GM23248 (cell line): ENCODE measurements around the gene RNF213. TPM values are rescaled to one million over a fixed set of nuclear protein-coding genes. Genes with fewer than 3 reads are reported as not detected.

Experiments
- DNase-seq: peaks from one replicate; pipeline ENCODE4 v3.0.0-alpha.2; 2015
- H2AFZ ChIP-seq: fragments of 200-600 bp; sonication (generic); 2 replicates; pipeline ENCODE4 v1.6.1; 2016; ENCODE audit warnings: antibody characterized with exemption
- H3F3A ChIP-seq: fragments of 200-600 bp; sonication (generic); 2 replicates; pipeline ENCODE4 v1.6.1; 2016; ENCODE audit warnings: mild to moderate bottlenecking, antibody characterized with exemption, mixed run types; ENCODE audit not compliant: insufficient read depth
- H3K27ac ChIP-seq: fragments of 200-600 bp; sonication (generic); 2 replicates; pipeline ENCODE4 v1.5.1; 2016; ENCODE audit warnings: mild to moderate bottlenecking
- H3K27me3 ChIP-seq: fragments of 200-600 bp; sonication (generic); replicated peaks from 2 replicates; pipeline ENCODE4 v1.6.1; 2016; ENCODE audit warnings: mild to moderate bottlenecking; ENCODE audit not compliant: insufficient read depth
- H3K36me3 ChIP-seq: fragments of 200-600 bp; sonication (generic); 2 replicates; pipeline ENCODE4 v1.6.1; 2016; ENCODE audit warnings: low read depth, mild to moderate bottlenecking
- H3K4me1 ChIP-seq: fragments of 200-600 bp; sonication (generic); 2 replicates; pipeline ENCODE4 v1.6.1; 2016; ENCODE audit warnings: mild to moderate bottlenecking; ENCODE audit not compliant: insufficient read depth
- H3K4me2 ChIP-seq: fragments of 200-600 bp; sonication (generic); one replicate; pipeline ENCODE4 v1.6.1; 2016; ENCODE audit warnings: mild to moderate bottlenecking; ENCODE audit not compliant: unreplicated experiment
- H3K4me3 ChIP-seq: fragments of 200-600 bp; sonication (generic); 2 replicates; pipeline ENCODE4 v1.5.1; 2016; ENCODE audit warnings: mild to moderate bottlenecking
- H3K79me2 ChIP-seq: fragments of 200-600 bp; sonication (generic); 2 replicates; pipeline ENCODE4 v1.6.1; 2016; ENCODE audit warnings: mild to moderate bottlenecking; ENCODE audit not compliant: insufficient read depth
- H3K9ac ChIP-seq: fragments of 200-600 bp; sonication (generic); 2 replicates; pipeline ENCODE4 v1.6.1; 2016; ENCODE audit warnings: mild to moderate bottlenecking
- H3K9me2 ChIP-seq: fragments of 200-600 bp; sonication (generic); 2 replicates; pipeline ENCODE4 v1.6.1; 2016; ENCODE audit warnings: mixed run types, mild to moderate bottlenecking, moderate library complexity; ENCODE audit not compliant: insufficient read depth
- H3K9me3 ChIP-seq: fragments of 200-600 bp; sonication (generic); one replicate; pipeline ENCODE4 v1.6.1; 2017; ENCODE audit warnings: low read depth
- H4K20me1 ChIP-seq: fragments of 200-600 bp; sonication (generic); 2 replicates; pipeline ENCODE4 v1.6.0; 2016; ENCODE audit not compliant: insufficient read depth
- EZH2 ChIP-seq: fragments of 200-600 bp; sonication (generic); IDR thresholded peaks from 2 replicates; pipeline ENCODE4 v1.6.1; 2018; ENCODE audit warnings: antibody characterized with exemption, mild to moderate bottlenecking; ENCODE audit not compliant: insufficient read depth, poor library complexity, severe bottlenecking
- EZH2phosphoT487 ChIP-seq: fragments of 200-600 bp; sonication (generic); IDR thresholded peaks from 2 replicates; pipeline ENCODE4 v1.6.1; 2018; ENCODE audit warnings: antibody characterized with exemption, moderate library complexity, mild to moderate bottlenecking, low read depth; ENCODE audit not compliant: insufficient read depth
- WGBS, 2 experiments: methylation state at CpG; one replicate each; pipeline ENCODE4 v1.1.6; 2015 to 2017; ENCODE audit warnings: low lambda C conversion rate in 2 of 2, low coverage in 1 of 2; ENCODE audit errors: missing lambda C conversion rate in 2 of 2; 5-methylcytosine and 5-hydroxymethylcytosine counted together
- in situ Hi-C: fragments of 300-500 bp; cut with MboI; formaldehyde crosslinking; loops from 2 replicates; pipeline ENCODE4 v1.15.0; 2020
- polyA plus RNA-seq: library from polyadenylated mRNA; unstranded; fragments of >200 nt; fragmentation: Nextera tagmentation; extraction: Ambion mirVana; gene quantifications from 2 replicates; pipeline ENCODE4 v1.2.1, GENCODE V29; 2016
- total RNA-seq: library from RNA; depleted of rRNA; stranded (reverse); fragments of >200 nt; shearing (Covaris generic); gene quantifications from 2 replicates; pipeline ENCODE4 v1.2.3, GENCODE V29; 2014

RNF213 gene
- total and polyA plus RNA-seq, 2 experiments from 2014 or later: 18.8 to 45.0 TPM

DNA sequence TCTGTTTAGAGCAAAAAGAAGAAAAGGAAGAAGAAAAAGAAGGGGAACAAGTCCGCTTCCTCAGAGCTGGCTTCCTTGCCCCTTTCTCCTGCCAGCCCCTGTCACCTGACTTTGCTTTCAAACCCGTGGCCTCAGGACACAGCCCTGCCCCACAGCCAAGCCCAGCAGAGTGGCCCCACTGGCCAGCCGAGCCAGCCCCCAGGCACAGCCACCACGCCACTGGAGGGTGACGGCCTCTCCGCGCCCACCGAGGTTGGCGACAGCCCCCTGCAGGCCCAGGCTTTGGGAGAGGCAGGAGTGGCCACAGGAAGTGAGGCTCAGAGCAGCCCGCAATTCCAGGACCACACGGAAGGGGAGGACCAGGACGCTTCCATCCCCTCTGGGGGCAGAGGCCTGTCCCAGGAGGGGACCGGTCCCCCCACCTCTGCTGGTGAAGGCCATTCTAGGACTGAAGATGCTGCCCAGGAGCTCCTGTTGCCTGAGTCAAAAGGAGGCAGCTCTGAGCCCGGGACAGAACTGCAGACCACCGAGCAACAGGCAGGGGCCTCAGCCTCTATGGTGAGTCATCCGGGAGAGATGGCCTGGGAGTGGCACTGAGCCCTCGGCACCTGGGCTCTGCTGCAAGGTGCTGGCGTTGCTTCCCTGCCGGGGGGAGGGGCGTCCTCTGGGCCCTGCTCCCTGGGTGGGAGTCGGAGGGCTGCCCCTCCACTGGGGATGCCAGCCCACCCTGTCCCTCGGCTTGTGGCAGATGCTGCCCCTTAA lies 27.3 kb downstream of the RNF213 start:
- Histone ChIP-seq H3K4me1 (no peaks in the 10 kb centered on the region), H3F3A (no peaks in the 10 kb centered on the region), H3K27me3 (no peaks in the 10 kb centered on the region), H2AFZ (no peak overlapping the region), H3K9ac (no peak overlapping the region), H3K27ac (no peak overlapping the region), H3K36me3 (peaks cover 6% of the 10 kb centered on the region; the same call in 1 of the 2 replicates), H3K4me3 (no peak overlapping the region), H3K79me2 (peaks cover 12% of the 10 kb centered on the region; the same call in 1 of the 2 replicates), H3K4me2 (no peak overlapping the region), H3K9me2 (no peaks in the 10 kb centered on the region), H3K9me3 (no peaks in the 10 kb centered on the region), H4K20me1 (no peaks in the 10 kb centered on the region)
- no peak for TF ChIP-seq EZH2phosphoT487
- no peak for TF ChIP-seq EZH2
- in situ Hi-C loops: no loop called here
- 82 to 87% methylated on average over 17 to 22 of the region's 22 CpGs for WGBS, 2 experiments
- no peak for DNase-seq

DNA sequence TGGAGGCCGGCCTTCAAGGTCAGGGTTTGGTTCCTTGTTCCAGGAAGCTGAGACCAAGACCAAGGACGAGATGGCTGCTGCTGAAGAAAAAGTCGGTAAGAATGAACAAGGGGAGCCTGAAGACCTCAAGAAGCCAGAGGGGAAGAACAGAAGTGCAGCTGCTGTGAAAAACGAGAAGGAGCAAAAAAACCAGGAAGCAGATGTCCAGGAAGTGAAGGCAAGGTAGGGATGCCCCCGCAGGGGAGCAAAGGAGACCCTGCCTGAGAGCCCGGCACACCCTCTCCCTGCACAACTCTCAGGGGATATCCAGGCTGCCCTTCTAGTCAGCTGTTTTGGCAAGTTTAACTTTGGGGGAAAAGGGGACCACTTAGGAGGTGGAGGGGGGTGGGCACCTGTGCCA lies 29.0 kb downstream of the RNF213 start:
- H3K9ac ChIP-seq: no peak overlapping the region
- peaks cover 13% of the 10 kb centered on the region; the same call in 1 of the 2 replicates for H3K36me3 ChIP-seq
- in situ Hi-C loops: no loop called here
- H3F3A ChIP-seq: no peaks in the 10 kb centered on the region
- H2AFZ ChIP-seq: no peak overlapping the region
- DNase-seq: no peak
- WGBS, 2 experiments: 66 to 67% methylated on average over 6 of the region's 6 CpGs
- no peaks in the 10 kb centered on the region for H3K79me2 ChIP-seq
- H3K4me1 ChIP-seq: no peaks in the 10 kb centered on the region
- no peaks in the 10 kb centered on the region for H4K20me1 ChIP-seq
- no peaks in the 10 kb centered on the region for H3K27me3 ChIP-seq
- H3K4me2 ChIP-seq: no peak overlapping the region
- H3K27ac ChIP-seq: no peak overlapping the region
- no peak for TF ChIP-seq EZH2
- no peak for TF ChIP-seq EZH2phosphoT487
- no peaks in the 10 kb centered on the region for H3K9me3 ChIP-seq
- no peak overlapping the region for H3K4me3 ChIP-seq
- no peaks in the 10 kb centered on the region for H3K9me2 ChIP-seq

DNA sequence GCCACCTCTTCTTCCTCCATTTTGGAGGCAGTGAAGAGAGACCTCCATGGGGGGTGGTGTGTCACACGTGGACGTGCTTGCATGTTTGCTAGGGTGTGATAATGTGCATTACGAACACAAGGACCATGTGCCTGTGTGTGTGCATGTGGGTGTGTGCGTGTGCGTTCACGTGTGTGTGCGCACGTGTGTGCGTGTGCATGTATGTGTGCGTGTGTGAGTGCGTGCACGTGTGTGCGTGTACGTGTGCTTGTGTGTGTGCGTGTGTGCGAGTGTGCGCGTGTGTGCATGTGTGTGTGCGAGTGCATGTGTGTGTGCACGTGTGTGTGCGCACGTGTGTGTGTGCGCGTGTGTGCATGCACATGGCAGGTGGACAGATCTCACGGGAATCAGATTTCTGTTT lies 29.5 kb downstream of the RNF213 start:
- in situ Hi-C loops: no loop called here
- H4K20me1 ChIP-seq: no peaks in the 10 kb centered on the region
- no peak for TF ChIP-seq EZH2
- no peak for TF ChIP-seq EZH2phosphoT487
- no peak overlapping the region for H3K9ac ChIP-seq
- WGBS, 2 experiments: 83 to 85% methylated on average over 16 to 25 of the region's 25 CpGs
- H3K4me3 ChIP-seq: no peak overlapping the region
- no peaks in the 10 kb centered on the region for H3K79me2 ChIP-seq
- H3K27me3 ChIP-seq: no peaks in the 10 kb centered on the region
- no peaks in the 10 kb centered on the region for H3F3A ChIP-seq
- H3K27ac ChIP-seq: no peak overlapping the region
- H3K4me2 ChIP-seq: no peak overlapping the region
- no peak overlapping the region for H2AFZ ChIP-seq
- H3K36me3 ChIP-seq: peaks cover 14% of the 10 kb centered on the region; the same call in 1 of the 2 replicates
- DNase-seq: no peak
- no peaks in the 10 kb centered on the region for H3K9me2 ChIP-seq
- no peaks in the 10 kb centered on the region for H3K4me1 ChIP-seq
- H3K9me3 ChIP-seq: no peaks in the 10 kb centered on the region

DNA sequence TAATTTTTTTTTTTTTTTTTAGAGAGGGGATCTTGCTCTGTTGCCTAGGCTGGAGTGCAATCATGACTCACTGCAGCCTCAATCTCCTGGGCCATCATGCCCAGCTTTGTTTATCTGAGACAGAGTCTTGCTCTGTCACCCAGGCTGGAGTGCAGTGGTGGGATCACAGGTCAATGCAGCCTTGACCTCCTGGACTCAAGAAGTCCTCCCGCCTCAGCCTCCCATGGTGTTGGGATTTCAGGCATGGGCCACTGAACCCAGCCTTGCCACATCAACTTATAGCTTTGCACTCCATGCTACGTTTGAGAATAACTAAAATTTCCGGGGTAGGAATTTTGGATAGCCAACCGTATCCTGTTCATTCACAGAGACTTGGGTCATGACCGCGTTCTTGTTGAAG lies 30.6 kb downstream of the RNF213 start:
- Histone ChIP-seq H2AFZ (no peak overlapping the region), H3K9ac (no peak overlapping the region), H3K36me3 (peaks cover 19% of the 10 kb centered on the region; the same call in 1 of the 2 replicates), H3F3A (no peaks in the 10 kb centered on the region), H4K20me1 (no peaks in the 10 kb centered on the region), H3K27ac (no peak overlapping the region), H3K79me2 (no peaks in the 10 kb centered on the region), H3K4me1 (no peaks in the 10 kb centered on the region), H3K27me3 (no peaks in the 10 kb centered on the region), H3K9me2 (no peaks in the 10 kb centered on the region), H3K4me2 (no peak overlapping the region), H3K9me3 (no peaks in the 10 kb centered on the region), H3K4me3 (no peak overlapping the region)
- in situ Hi-C loops: no loop called here
- no peak for DNase-seq
- TF ChIP-seq EZH2: no peak
- TF ChIP-seq EZH2phosphoT487: no peak
- WGBS, 2 experiments: 91 to 96% methylated on average over 6 of the region's 6 CpGs
